ENCODE results near the gene KRTAP5-7. TPM values are rescaled to one million over a fixed set of nuclear protein-coding genes. Genes with fewer than 3 reads are reported as not detected.
"Not testable (repeated sequence)": the region's sequence is repeated elsewhere in the genome, so short reads cannot be mapped to it uniquely, and the experiment has no call there.

Gene KRTAP5-7
- not detected in 2 replicates for total RNA-seq (2014; rRNA removed; shearing (Covaris generic))

GRCh38 chr11:71526796-71527575 is at the start of gene KRTAP5-7:
Gene KRTAP5-7, plus strand, starts transcription at chr11:71527267. Its CDS starts 34 bp downstream, at chr11:71527301.
- H3K27ac ChIP-seq; DNase-seq (ENCODE audit: low read depth in 1 of 2, low spot score in 2 of 2); H3K4me3 ChIP-seq; H3K27me3 ChIP-seq (replicated peaks); H3K4me1 ChIP-seq (replicated peaks); H3K36me3 ChIP-seq; H3K9me3 ChIP-seq (replicated peaks): not testable (repeated sequence)

GRCh38 chr11:71477641-71478527 is 49.2 kb upstream of the KRTAP5-7 start:
- Histone ChIP-seq H3K27me3 (replicated peaks) (no peaks in the 10 kb centered on the region), H3K4me1 (replicated peaks) (no peaks in the 10 kb centered on the region), H3K27ac (no peak overlapping the region), H3K36me3 (no peaks in the 10 kb centered on the region; the same call in 1 of the 2 replicates), H3K9me3 (replicated peaks) (no peaks in the 10 kb centered on the region), H3K4me3 (no peak overlapping the region)
- no peak for DNase-seq (ENCODE audit: low read depth in 1 of 2, low spot score in 2 of 2)

- H3K4me3 ChIP-seq = no peak overlapping the region
- H3K9me3 ChIP-seq (replicated peaks) = no peaks in the 10 kb centered on the region
- H3K27me3 ChIP-seq (replicated peaks) = no peaks in the 10 kb centered on the region
- no peaks in the 10 kb centered on the region for H3K4me1 ChIP-seq (replicated peaks)
- H3K27ac ChIP-seq = no peak overlapping the region
- no peaks in the 10 kb centered on the region; the same call in 1 of the 2 replicates for H3K36me3 ChIP-seq
- no peak for DNase-seq (ENCODE audit: low read depth in 1 of 2, low spot score in 2 of 2)
Observed at GRCh38 chr11:71478528-71478840, 48.6 kb upstream of the KRTAP5-7 start.

- no peaks in the 10 kb centered on the region for H3K36me3 ChIP-seq
- H3K4me1 ChIP-seq (replicated peaks) = no peaks in the 10 kb centered on the region
- no peak overlapping the region for H3K27ac ChIP-seq
- no peaks in the 10 kb centered on the region for H3K27me3 ChIP-seq (replicated peaks)
- no peak for DNase-seq (ENCODE audit: low read depth in 1 of 2, low spot score in 2 of 2)
- no peak overlapping the region for H3K4me3 ChIP-seq
- H3K9me3 ChIP-seq (replicated peaks) = no peaks in the 10 kb centered on the region
Observed at GRCh38 chr11:71481101-71481960, 45.7 kb upstream of the KRTAP5-7 start.

- no peaks in the 10 kb centered on the region for H3K9me3 ChIP-seq (replicated peaks)
- H3K4me1 ChIP-seq (replicated peaks) = no peaks in the 10 kb centered on the region
- no peak for DNase-seq (ENCODE audit: low read depth in 1 of 2, low spot score in 2 of 2)
- no peak overlapping the region for H3K27ac ChIP-seq
- H3K27me3 ChIP-seq (replicated peaks) = no peaks in the 10 kb centered on the region
- H3K4me3 ChIP-seq = no peak overlapping the region
- no peaks in the 10 kb centered on the region for H3K36me3 ChIP-seq
Observed at GRCh38 chr11:71482216-71482615, 44.9 kb upstream of the KRTAP5-7 start.

GRCh38 chr11:71482746-71483364 is 44.2 kb upstream of the KRTAP5-7 start:
- no peaks in the 10 kb centered on the region for H3K36me3 ChIP-seq
- DNase-seq (ENCODE audit: low read depth in 1 of 2, low spot score in 2 of 2) = no peak
- no peak overlapping the region for H3K27ac ChIP-seq
- H3K4me1 ChIP-seq (replicated peaks) = no peaks in the 10 kb centered on the region
- H3K9me3 ChIP-seq (replicated peaks) = no peaks in the 10 kb centered on the region
- no peaks in the 10 kb centered on the region for H3K27me3 ChIP-seq (replicated peaks)
- H3K4me3 ChIP-seq = no peak overlapping the region

- DNase-seq (ENCODE audit: low read depth in 1 of 2, low spot score in 2 of 2) = no peak
- Histone ChIP-seq H3K36me3 (no peaks in the 10 kb centered on the region), H3K4me1 (replicated peaks) (no peaks in the 10 kb centered on the region)
Observed at GRCh38 chr11:71483692-71484091, 43.4 kb upstream of the KRTAP5-7 start.

GRCh38 chr11:71484248-71485062 is 42.6 kb upstream of the KRTAP5-7 start:
- Histone ChIP-seq H3K4me3 (no peak overlapping the region), H3K36me3 (no peaks in the 10 kb centered on the region), H3K27me3 (replicated peaks) (no peaks in the 10 kb centered on the region), H3K27ac (no peak overlapping the region), H3K9me3 (replicated peaks) (no peaks in the 10 kb centered on the region), H3K4me1 (replicated peaks) (no peaks in the 10 kb centered on the region)
- no peak for DNase-seq (ENCODE audit: low read depth in 1 of 2, low spot score in 2 of 2)

More at GRCh38 chr11:71483692-71484091, 43.4 kb upstream of the KRTAP5-7 start:
- no peak overlapping the region for H3K27ac ChIP-seq
- no peaks in the 10 kb centered on the region for H3K9me3 ChIP-seq (replicated peaks)
- H3K27me3 ChIP-seq (replicated peaks) = no peaks in the 10 kb centered on the region
- H3K4me3 ChIP-seq = no peak overlapping the region

GRCh38 chr11:71485063-71485399 is 42.0 kb upstream of the KRTAP5-7 start:
- no peak for DNase-seq (ENCODE audit: low read depth in 1 of 2, low spot score in 2 of 2)
- H3K27me3 ChIP-seq (replicated peaks) = no peaks in the 10 kb centered on the region
- no peak overlapping the region for H3K4me3 ChIP-seq
- no peaks in the 10 kb centered on the region for H3K36me3 ChIP-seq
- H3K27ac ChIP-seq = no peak overlapping the region
- H3K4me1 ChIP-seq (replicated peaks) = no peaks in the 10 kb centered on the region
- no peaks in the 10 kb centered on the region for H3K9me3 ChIP-seq (replicated peaks)

GRCh38 chr11:71485466-71485865 is 41.6 kb upstream of the KRTAP5-7 start:
- Histone ChIP-seq H3K4me3 (no peak overlapping the region), H3K9me3 (replicated peaks) (no peaks in the 10 kb centered on the region), H3K27me3 (replicated peaks) (no peaks in the 10 kb centered on the region), H3K27ac (no peak overlapping the region), H3K36me3 (no peaks in the 10 kb centered on the region), H3K4me1 (replicated peaks) (no peaks in the 10 kb centered on the region)
- DNase-seq (ENCODE audit: low read depth in 1 of 2, low spot score in 2 of 2) = no peak

GRCh38 chr11:71486320-71486719 is 40.7 kb upstream of the KRTAP5-7 start:
- no peak overlapping the region for H3K4me3 ChIP-seq
- DNase-seq (ENCODE audit: low read depth in 1 of 2, low spot score in 2 of 2) = no peak
- H3K27me3 ChIP-seq (replicated peaks) = no peaks in the 10 kb centered on the region
- no peaks in the 10 kb centered on the region for H3K9me3 ChIP-seq (replicated peaks)
- H3K27ac ChIP-seq = no peak overlapping the region
- no peaks in the 10 kb centered on the region for H3K4me1 ChIP-seq (replicated peaks)
- H3K36me3 ChIP-seq = no peaks in the 10 kb centered on the region

- no peak for DNase-seq (ENCODE audit: low read depth in 1 of 2, low spot score in 2 of 2)
- Histone ChIP-seq H3K4me1 (replicated peaks) (no peaks in the 10 kb centered on the region), H3K36me3 (no peaks in the 10 kb centered on the region), H3K27me3 (replicated peaks) (no peaks in the 10 kb centered on the region), H3K9me3 (replicated peaks) (no peaks in the 10 kb centered on the region), H3K27ac (no peak overlapping the region), H3K4me3 (no peak overlapping the region)
Observed at GRCh38 chr11:71488681-71489270, 38.3 kb upstream of the KRTAP5-7 start.

Measured in SJSA1 (cell line).